ENCODE data around the gene KIAA0513. TPM values are rescaled to one million over a fixed set of nuclear protein-coding genes. Genes with fewer than 3 reads are reported as not detected.

The KIAA0513 gene
- total RNA-seq, 1 experiment from 2014 or later, result 7.8 TPM

GRCh38 chr16:85042606-85043005 is 15.0 kb downstream of the KIAA0513 start:
- TF ChIP-seq ELF4 (CRISPR knock-in tag; IDR thresholded peaks at IDR 0.05; ENCODE audit: low read depth), result no peak
- no peak for TF ChIP-seq MYBL2 (CRISPR knock-in tag; IDR thresholded peaks at IDR 0.05)
- TF ChIP-seq ZNF219 (CRISPR knock-in tag; IDR thresholded peaks at IDR 0.05; ENCODE audit: borderline replicate concordance), result no peak
- TF ChIP-seq USF2 (CRISPR knock-in tag; IDR thresholded peaks at IDR 0.05), result no peak
- no peak for TF ChIP-seq AFF4 (CRISPR knock-in tag; IDR thresholded peaks at IDR 0.05; ENCODE audit: borderline replicate concordance)
- TF ChIP-seq PRRX2 (CRISPR knock-in tag; IDR thresholded peaks at IDR 0.05), result no peak
- no peak for TF ChIP-seq ZNF423 (CRISPR knock-in tag; IDR thresholded peaks at IDR 0.05)
- no peak for TF ChIP-seq HMGXB4 (CRISPR knock-in tag; IDR thresholded peaks at IDR 0.05)
- no peak for TF ChIP-seq FOXJ3 (CRISPR knock-in tag; IDR thresholded peaks at IDR 0.05; ENCODE audit: borderline replicate concordance)
- TF ChIP-seq ATF2 (CRISPR knock-in tag; IDR thresholded peaks at IDR 0.05; ENCODE audit: borderline replicate concordance, low read depth), result no peak
- TF ChIP-seq ZNF532 (CRISPR knock-in tag; IDR thresholded peaks at IDR 0.05; ENCODE audit: borderline replicate concordance), result no peak
- TF ChIP-seq IRF2 (CRISPR knock-in tag; IDR thresholded peaks at IDR 0.05; ENCODE audit: borderline replicate concordance, low read depth), result no peak
- TF ChIP-seq PREB (CRISPR knock-in tag; IDR thresholded peaks at IDR 0.05; ENCODE audit: borderline replicate concordance), result no peak
- no peak for TF ChIP-seq E2F1 (CRISPR knock-in tag; IDR thresholded peaks at IDR 0.05)
- no peak for TF ChIP-seq ZNF263 (CRISPR knock-in tag; IDR thresholded peaks at IDR 0.05; ENCODE audit: low read depth)
- TF ChIP-seq NFATC4 (CRISPR knock-in tag; IDR thresholded peaks at IDR 0.05), result no peak
- no peak for TF ChIP-seq ZNF317 (CRISPR knock-in tag; IDR thresholded peaks at IDR 0.05; ENCODE audit: borderline replicate concordance, low read depth)
- no peak for TF ChIP-seq MXD4 (CRISPR knock-in tag; IDR thresholded peaks at IDR 0.05; ENCODE audit: borderline replicate concordance)
- TF ChIP-seq TEAD1 (CRISPR knock-in tag; IDR thresholded peaks at IDR 0.05), result no peak
- TF ChIP-seq TEAD4 (CRISPR knock-in tag; IDR thresholded peaks at IDR 0.05), result no peak
- H3K27ac Mint-ChIP-seq, result no peak overlapping the region
- no peaks in the 10 kb centered on the region for H3K27me3 Mint-ChIP-seq (ENCODE audit: low read depth)
- no peaks in the 10 kb centered on the region for H3K36me3 Mint-ChIP-seq
- H3K9me3 Mint-ChIP-seq, result no peaks in the 10 kb centered on the region
- DNase-seq (ENCODE audit: low spot score), result no peak
- H3K4me3 Mint-ChIP-seq, result no peak overlapping the region
- POLR2A ChIA-PET, result no interaction called here
- H3K4me1 Mint-ChIP-seq, result 0 out of 2 replicates have a peak, but pooled peaks cover 5% of the 10 kb centered on the region
- no peak for ATAC-seq
- CTCF ChIA-PET, result no interaction called here

All from WTC11 (cell line).